HepG2 (cell line): ENCODE data around the gene TGFBR1. TPM values are rescaled to one million over a fixed set of nuclear protein-coding genes. Genes with fewer than 3 reads are reported as not detected.

Experiments
- ATAC-seq: fragments of 200-7000 bp; cut with Tn5 transposase; 3 replicates; pipeline ENCODE4 v1.9.1; 2020; ENCODE audit warnings: mild to moderate bottlenecking, moderate library complexity
- BruUV-seq: library from RNA; stranded (reverse); fragments of 400-500 nt; replicated peaks from 2 replicates; lab custom pipeline; 2021; lab: Mats Ljungman, UMichigan
- CTCF ChIA-PET: fragments of 300-600 bp; formaldehyde crosslinking; extraction: SDS; loops from one replicate; lab custom pipeline; 2021; ENCODE audit warnings: low total read pairs, inconsistent platforms, low intra/inter-chr PET ratio; lab: Yijun Ruan, JAX
- POLR2A ChIA-PET: fragments of 350-600 bp; sonication (Branson Sonifier 250); formaldehyde crosslinking; loops from one replicate; lab custom pipeline; 2020; ENCODE audit warnings: antibody characterized with exemption, inconsistent platforms; lab: Yijun Ruan, JAX
- DNase-seq: peaks from one replicate; pipeline ENCODE4 v3.0.0-alpha.2; 2015; ENCODE audit warnings: low spot score
- FAIRE-seq: peaks from 3 replicates; lab custom pipeline; 2011; peaks lifted over from hg19 to GRCh38; lab: Jason Lieb, UNC
- H2AFZ ChIP-seq: one replicate; pipeline ENCODE4 v1.6.1; 2011; ENCODE audit warnings: low read length, inconsistent platforms
- H3K27ac ChIP-seq: fragments of 300-600 bp; 3 replicates; pipeline ENCODE4 v1.8.0; 2011; ENCODE audit warnings: mixed run types, mild to moderate bottlenecking, mixed read lengths, low read length, inconsistent platforms; ENCODE audit not compliant: insufficient read depth; ENCODE audit errors: extremely low read length
- H3K27me3 ChIP-seq, 2 experiments: fragments of 200-600 bp in 1 of 2; 2 replicates in 1 of 2; 3 replicates in 1 of 2; pipeline versions ENCODE4 v1.6.0 to v1.8.0; 2011; ENCODE audit warnings: low read length in 2 of 2, mild to moderate bottlenecking in 2 of 2, moderate library complexity in 2 of 2, inconsistent platforms in 1 of 2; ENCODE audit not compliant: insufficient read depth in 2 of 2, control insufficient read depth in 1 of 2
- H3K36me3 ChIP-seq, 2 experiments: fragments of 200-600 bp in 1 of 2; replicated peaks in 1 of 2; 2 replicates in 1 of 2; 3 replicates in 1 of 2; pipeline versions ENCODE4 v1.5.1 to v1.8.0; 2011; ENCODE audit warnings: low read length in 2 of 2, inconsistent platforms in 1 of 2; ENCODE audit not compliant: insufficient read depth in 2 of 2, control insufficient read depth in 1 of 2
- H3K4me1 ChIP-seq: 2 replicates; pipeline ENCODE4 v1.5.1; 2012; ENCODE audit warnings: low read length, inconsistent platforms; ENCODE audit not compliant: insufficient read depth
- H3K4me2 ChIP-seq: 2 replicates; pipeline ENCODE4 v1.6.0; 2011; ENCODE audit warnings: low read depth, low read length, inconsistent platforms
- H3K4me3 ChIP-seq, 3 experiments: fragments of 200-600 bp in 1 of 3; sonication (generic), shearing (Covaris generic) in 1 of 3; replicated peaks in 1 of 3; 2 replicates each; pipeline ENCODE4 v1.5.1; 2011 to 2016; ENCODE audit warnings: low read length in 3 of 3, inconsistent platforms in 2 of 3, low read depth in 2 of 3, mild to moderate bottlenecking in 2 of 3, control low read depth in 1 of 3, mixed read lengths in 1 of 3; ENCODE audit not compliant: insufficient read depth in 1 of 3
- H3K79me2 ChIP-seq: one replicate; pipeline ENCODE4 v1.6.1; 2011; ENCODE audit warnings: low read length, inconsistent platforms; ENCODE audit not compliant: insufficient read depth
- H3K9ac ChIP-seq: 2 replicates; pipeline ENCODE4 v1.6.0; 2011; ENCODE audit warnings: mild to moderate bottlenecking, low read depth, low read length, inconsistent platforms; ENCODE audit not compliant: insufficient read depth
- H3K9me3 ChIP-seq: 2 replicates; pipeline ENCODE4 v1.5.1; 2012; ENCODE audit warnings: mild to moderate bottlenecking, low read length
- H4K20me1 ChIP-seq: 2 replicates; pipeline ENCODE4 v1.6.0; 2011; ENCODE audit warnings: inconsistent platforms, mild to moderate bottlenecking, low read length, moderate library complexity; ENCODE audit not compliant: insufficient read depth
- DRAP1 ChIP-seq: IDR thresholded peaks from 2 replicates; pipeline ENCODE4 v1.6.1; 2016; ENCODE audit warnings: missing genetic modification reagents, missing compliant biosample characterization
- MYNN ChIP-seq: sonication (generic); formaldehyde crosslinking; IDR thresholded peaks from 2 replicates; pipeline ENCODE4 v1.4.0; 2020; ENCODE audit warnings: mild to moderate bottlenecking, low read depth, missing genetic modification reagents
- TAF1 ChIP-seq: sonication (generic); formaldehyde crosslinking; IDR thresholded peaks from 2 replicates; pipeline ENCODE4 v1.4.0; 2020; ENCODE audit warnings: missing genetic modification reagents
- ZBTB21 ChIP-seq: sonication (generic); formaldehyde crosslinking; IDR thresholded peaks from 2 replicates; pipeline ENCODE4 v1.4.0; 2020; ENCODE audit warnings: missing genetic modification reagents
- ZNF609 ChIP-seq: sonication (generic); formaldehyde crosslinking; IDR thresholded peaks from 2 replicates; pipeline ENCODE4 v1.4.0; 2020; ENCODE audit warnings: mild to moderate bottlenecking, missing genetic modification reagents, borderline replicate concordance
- WGBS: methylation state at CpG from one replicate; pipeline ENCODE4 v1.1.6; 2017; ENCODE audit warnings: low lambda C conversion rate; 5-methylcytosine and 5-hydroxymethylcytosine counted together
- in situ Hi-C: cut with HindIII; loops from 2 replicates; pipeline ENCODE4 v1.10.0; 2017; ENCODE audit warnings: low pct_unique_long_range_greater_than_20kb; ENCODE audit not compliant: extremely low pct_ligation_motif_present
- intact Hi-C: fragments of 100-400 bp; cut with micrococcal nuclease; formaldehyde crosslinking; loops from one replicate; pipeline ENCODE4 v1.10.0; 2022; ENCODE audit not compliant: unreplicated experiment
- polyA plus RNA-seq, 8 experiments: library from polyadenylated mRNA; depleted of rRNA in 3 of 8; stranded (reverse) in 7 of 8; unstranded in 1 of 8; fragments of >200 nt; fragmentation: Illumina TruSeq in 4 of 8; extraction: Trizol in 4 of 8; gene quantifications; 2 replicates each; pipeline versions ENCODE4 v1.2.1 to v1.2.3, GENCODE V29; 2011 to 2016; ENCODE audit warnings: low read depth in 4 of 8, missing spikeins in 1 of 8, mixed read lengths in 1 of 8; ENCODE audit not compliant: insufficient read depth in 1 of 8
- total RNA-seq, 5 experiments: library from RNA; depleted of rRNA; stranded (reverse); fragments of >200 nt; fragmentation: Illumina TruSeq; extraction: Trizol; gene quantifications; 2 replicates each; pipeline ENCODE4 v1.2.3, GENCODE V29; 2016; ENCODE audit warnings: low read depth in 1 of 5

TGFBR1 gene
- total and polyA plus RNA-seq, 2 of the 13 experiments (the other 11 are each of a cell fraction or from before 2014, with no cell fraction given), result 16.8 to 23.9 TPM

- TF ChIP-seq DRAP1, result peak; percentile 83
Observed at GRCh38 chr9:99104459-99105151, at the start of gene TGFBR1 (continued).

- in situ Hi-C loops (no loop called here), intact Hi-C loops (no loop called here)
- POLR2A ChIA-PET, result no interaction called here
- Histone ChIP-seq H3K36me3 (no peaks in the 10 kb centered on the region), H4K20me1 (no peaks in the 10 kb centered on the region), H3K4me3 (no peak overlapping the region), H3K79me2 (no peaks in the 10 kb centered on the region), H3K27ac (no peak overlapping the region), H3K9ac (no peak overlapping the region), H3K9me3 (no peaks in the 10 kb centered on the region), H3K4me1 (no peaks in the 10 kb centered on the region; the same call in 1 of the 2 replicates), H3K4me2 (no peak overlapping the region), H3K27me3 (peaks cover 0 to 6% of the 10 kb centered on the region in 2 experiments; a peak in 2 of 5 replicates), H2AFZ (no peak overlapping the region)
- FAIRE-seq (no peak), DNase-seq (peak; percentile 19), ATAC-seq (no peak)
- CTCF ChIA-PET, result no interaction called here
- 0% methylated on average over 1 of the region's 1 CpG for WGBS
- no TSS peak for BruUV-seq
- TF ChIP-seq TAF1 (CRISPR knock-in tag) (no peak), ZNF609 (CRISPR knock-in tag) (no peak), MYNN (CRISPR knock-in tag) (no peak), ZBTB21 (no peak)
Observed at GRCh38 chr9:99055384-99055783, 49.5 kb upstream of the TGFBR1 start.
